Measurements from ENCODE around the gene EIF3I. TPM values are rescaled to one million over a fixed set of nuclear protein-coding genes. Genes with fewer than 3 reads are reported as not detected.

The EIF3I gene
- total and polyA plus RNA-seq, 2 of the 13 experiments (the other 11 are each of a cell fraction or from before 2014, with no cell fraction given), result 210 to 223 TPM

DNA sequence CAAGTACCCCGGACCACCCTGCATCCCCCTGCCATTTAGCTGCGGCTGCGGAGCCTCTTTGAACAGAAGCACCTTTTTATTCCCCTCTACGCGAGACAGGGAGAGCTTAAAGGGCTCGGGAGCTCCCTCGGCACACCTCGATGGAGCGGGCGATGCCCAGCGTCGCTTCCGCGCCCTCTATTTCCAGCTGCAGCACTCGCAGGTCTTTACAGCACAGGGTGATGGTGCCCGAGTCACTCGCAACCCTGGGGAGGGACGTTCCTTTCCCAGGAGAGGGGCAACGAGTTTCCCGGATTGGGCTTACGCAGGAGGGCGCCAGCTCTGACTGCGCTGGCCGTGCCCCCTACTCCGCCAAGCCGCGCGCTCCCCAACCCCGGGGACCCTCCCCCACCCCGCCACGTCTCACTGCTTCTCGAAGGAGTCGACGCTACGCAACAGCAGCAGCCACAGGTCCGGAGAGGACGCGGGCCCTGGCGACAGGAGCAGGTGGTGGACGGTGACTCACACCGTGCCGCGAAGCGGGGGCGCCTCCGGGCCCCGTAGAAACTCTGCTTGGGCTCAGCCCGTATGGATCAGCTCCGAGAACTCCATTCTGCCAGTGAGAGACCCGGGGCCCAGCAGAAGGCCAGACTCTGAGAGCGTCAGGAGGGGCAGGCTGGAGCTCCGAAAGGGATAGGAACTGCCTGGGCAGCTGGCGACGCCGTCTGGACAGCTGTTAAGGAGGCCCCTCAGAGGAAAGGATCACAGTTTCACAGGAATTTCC, 19.0 kb downstream of the EIF3I start (continued):
- TF ChIP-seq HIC2 (CRISPR knock-in tag; IDR thresholded peaks at IDR 0.05; ENCODE audit: low read depth), result peak; percentile 54
- TF ChIP-seq ZNF576 (CRISPR knock-in tag; IDR thresholded peaks at IDR 0.05), result no peak
- 0 out of 2 replicates have a peak, but pooled peaks have one; percentile 45 for TF ChIP-seq ZNF766 (CRISPR knock-in tag; IDR thresholded peaks at IDR 0.05; ENCODE audit: borderline replicate concordance)
- peak; percentile 23; the same call in 1 of the 2 replicates for TF ChIP-seq MED1 (CRISPR knock-in tag; IDR thresholded peaks at IDR 0.05)
- TF ChIP-seq SNAI1 (CRISPR knock-in tag; IDR thresholded peaks at IDR 0.05; ENCODE audit: borderline replicate concordance), result no peak
- TF ChIP-seq JUN (CRISPR knock-in tag; IDR thresholded peaks at IDR 0.05), result peak; percentile 41; the same call in 1 of the 2 replicates
- TF ChIP-seq ZNF563 (CRISPR knock-in tag; IDR thresholded peaks at IDR 0.05), result 0 out of 2 replicates have a peak, but pooled peaks have one; percentile 19
- TF ChIP-seq ZKSCAN5 (CRISPR knock-in tag; IDR thresholded peaks at IDR 0.05), result no peak
- TF ChIP-seq ZNF282 (IDR thresholded peaks at IDR 0.05; ENCODE audit: partially characterized antibody), result no peak
- TF ChIP-seq ZNF772 (CRISPR knock-in tag; IDR thresholded peaks at IDR 0.05), result no peak
- no peak for TF ChIP-seq CEBPG (CRISPR knock-in tag; IDR thresholded peaks at IDR 0.05)
- TF ChIP-seq, protein P1, sequence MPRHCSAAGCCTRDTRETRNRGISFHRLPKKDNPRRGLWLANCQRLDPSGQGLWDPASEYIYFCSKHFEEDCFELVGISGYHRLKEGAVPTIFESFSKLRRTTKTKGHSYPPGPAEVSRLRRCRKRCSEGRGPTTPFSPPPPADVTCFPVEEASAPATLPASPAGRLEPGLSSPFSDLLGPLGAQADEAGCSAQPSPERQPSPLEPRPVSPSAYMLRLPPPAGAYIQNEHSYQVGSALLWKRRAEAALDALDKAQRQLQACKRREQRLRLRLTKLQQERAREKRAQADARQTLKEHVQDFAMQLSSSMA (CRISPR knock-in tag; IDR thresholded peaks at IDR 0.05), result no peak

All from HepG2 (cell line).